ENCODE data around the gene EPHB4. TPM values are rescaled to one million over a fixed set of nuclear protein-coding genes. Genes with fewer than 3 reads are reported as not detected.

Gene EPHB4
- total RNA-seq (2013; cell fraction: nucleolus; rRNA removed) = 3.3 and 3.7 TPM in 2 replicates
- total RNA-seq (2014; rRNA removed) (0.56 and 0.93 TPM in 2 replicates), total RNA-seq (2014; rRNA removed; fragmentation: Illumina TruSeq; extraction: Trizol) (0.32 and 0.40 TPM in 2 replicates), total RNA-seq (2021) (0.82 and 0.85 TPM in 2 replicates), polyA plus RNA-seq (2011; rRNA removed) (0.23 and 0.45 TPM in 2 replicates), polyA plus RNA-seq (2014; fragmentation: Illumina TruSeq; extraction: Trizol) (0.05 and 0.32 TPM in 2 replicates), polyA plus RNA-seq (2014; fragmentation: Nextera tagmentation; extraction: Ambion mirVana) (not detected), polyA plus RNA-seq (2014; rRNA removed) (0.51 and 0.75 TPM in 2 replicates), polyA plus RNA-seq (2016; fragmentation: Nextera tagmentation; extraction: Ambion mirVana) (not detected), polyA minus RNA-seq (2011; rRNA and poly(A)+ RNA removed) (0.15 and 0.21 TPM in 2 replicates), Bru-seq, nascent RNA (percentile 28 among the genes with signal in this experiment), BruChase-seq, experiment 1, labeled RNA remaining after a 6-hour chase (percentile 21 among the genes with signal in this experiment), BruChase-seq, experiment 2, labeled RNA remaining after a 2-hour chase (percentile 24 among the genes with signal in this experiment)
- polyA plus RNA-seq (2011; ENCODE audit: low read depth) = 1.0 TPM
- 0.32 and 0.76 TPM in 2 replicates for polyA plus RNA-seq (2011; cell fraction: cytosol; rRNA removed)
- polyA plus RNA-seq (2011; cell fraction: nucleus; rRNA removed) = 2.0 and 2.5 TPM in 2 replicates
- 0.70 and 0.93 TPM in 2 replicates for polyA plus RNA-seq (2012)
- 0.67 and 3.4 TPM in 2 replicates for polyA minus RNA-seq (2011; cell fraction: cytosol; rRNA and poly(A)+ RNA removed)
- 0.60 and 1.2 TPM in 2 replicates for polyA minus RNA-seq (2011; cell fraction: nucleus; rRNA and poly(A)+ RNA removed)
- long read RNA-seq, experiment 1 = 0 reads
- long read RNA-seq, experiment 2 = 0 reads

DNA sequence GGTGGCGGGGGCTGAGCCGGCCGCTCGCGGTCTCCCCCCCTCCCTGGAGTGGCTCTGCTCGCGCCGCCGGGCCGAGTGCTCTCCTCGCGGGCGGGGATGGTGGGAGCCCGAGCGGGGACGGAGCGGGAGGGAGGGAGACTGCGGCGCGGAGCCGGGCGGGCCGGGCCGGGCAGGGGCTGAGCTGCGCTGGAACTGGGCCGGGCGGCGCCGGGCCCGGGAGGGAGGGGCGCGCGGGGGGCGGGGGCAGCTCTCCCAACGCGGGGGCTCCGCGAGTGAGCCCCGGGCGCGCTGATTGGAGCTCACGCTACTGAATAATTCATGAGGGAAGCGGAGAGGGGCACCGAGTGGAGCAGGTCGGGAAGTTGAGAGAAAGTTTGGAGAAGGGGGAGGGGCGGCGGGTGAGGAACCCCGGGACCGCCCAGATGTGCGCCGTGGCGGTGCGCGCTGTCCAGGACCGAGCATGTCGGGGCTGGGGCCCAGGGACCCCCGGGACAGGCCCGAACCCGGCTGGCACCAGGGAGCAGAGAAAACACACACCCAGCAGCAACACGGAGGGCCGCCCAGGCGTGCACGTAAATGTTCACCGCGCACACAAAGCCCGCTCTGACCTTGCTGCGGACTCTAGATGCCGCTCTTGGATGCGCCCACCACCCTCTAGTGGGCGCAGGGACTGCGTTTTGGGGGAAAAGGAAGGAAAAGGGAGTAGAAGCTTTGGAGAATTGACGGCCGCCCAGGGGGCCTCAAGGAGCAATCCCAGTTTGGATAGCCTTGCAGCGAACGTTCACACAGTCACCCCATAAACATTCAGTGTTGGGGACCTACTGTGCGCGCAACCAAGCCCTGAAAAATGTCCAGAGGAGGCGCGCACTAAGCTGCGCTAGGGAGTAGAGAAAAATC, at the start of gene EPHB4:
EPHB4 (minus strand) TSS at position 194 of the 897 bp plus-strand sequence. CDS start 493 bp downstream, outside the sequence.
- H3K4me3 ChIP-seq = no peak within 1 kb of the TSS
- no peaks in the 10 kb centered on the region for H3K79me2 ChIP-seq (ENCODE audit: control insufficient read depth, insufficient read depth, low read length)
- in situ Hi-C loops (cut with MboI) = no loop called here
- RAD21 ChIA-PET (ENCODE audit: unreplicated experiment) = no interaction called here
- ATAC-seq = no peak
- POLR2A ChIA-PET = no interaction called here
- no peak within 1 kb of the TSS for H2AFZ ChIP-seq (ENCODE audit: control insufficient read depth, low read depth, low read length)
- FAIRE-seq = no peak
- peaks cover 12 to 14% of the 10 kb centered on the region in 2 experiments; a peak in 3 of 4 replicates for H3K27me3 ChIP-seq (replicated peaks in 1 of 2; ENCODE audit: control insufficient read depth in 2 of 2, insufficient read depth in 2 of 2, low read length in 1 of 2)
- no peaks in the 10 kb centered on the region for H3K36me3 ChIP-seq (ENCODE audit: control insufficient read depth in 2 of 2, insufficient read depth in 2 of 2, low read length in 1 of 2)
- H3K9ac ChIP-seq (ENCODE audit: control insufficient read depth, insufficient read depth, low read length) = no peak within 1 kb of the TSS
- no peaks in the 10 kb centered on the region for H4K20me1 ChIP-seq (ENCODE audit: control insufficient read depth, insufficient read depth)
- no TSS peak for BruUV-seq (replicated peaks)
- WGBS (ENCODE audit: insufficient coverage, insufficient replicate concordance, low lambda C conversion rate, missing lambda C conversion rate) = 9% methylated on average over 35 of the region's 80 CpGs
- CTCF ChIA-PET = no interaction called here
- H3K9me3 ChIP-seq (replicated peaks; ENCODE audit: control insufficient read depth, insufficient read depth, low read length) = no peaks in the 10 kb centered on the region
- no peak within 1 kb of the TSS for H3K27ac ChIP-seq (ENCODE audit: control insufficient read depth, insufficient read depth)
- SMC1A ChIA-PET (ENCODE audit: uncharacterized antibody, unreplicated experiment) = no interaction called here
- no peaks in the 10 kb centered on the region for H3K4me1 ChIP-seq (ENCODE audit: control insufficient read depth, insufficient read depth, low read length)
- intact Hi-C loops (cut with micrococcal nuclease; ENCODE audit: unreplicated experiment) = no loop called here
- no peak for TF ChIP-seq SUPT20H (IDR thresholded peaks at IDR 0.05; ENCODE audit: borderline replicate concordance, control insufficient read depth, low read depth, low read length)
- TF ChIP-seq EZH2 (IDR thresholded peaks at IDR 0.05; ENCODE audit: borderline replicate concordance, control insufficient read depth, low read depth, low read length) = 0 out of 2 replicates have a peak, but pooled peaks have one; percentile 25
- TF ChIP-seq RUNX3 (IDR thresholded peaks at IDR 0.05; ENCODE audit: low read length) = no peak
- TF ChIP-seq, protein P1, sequence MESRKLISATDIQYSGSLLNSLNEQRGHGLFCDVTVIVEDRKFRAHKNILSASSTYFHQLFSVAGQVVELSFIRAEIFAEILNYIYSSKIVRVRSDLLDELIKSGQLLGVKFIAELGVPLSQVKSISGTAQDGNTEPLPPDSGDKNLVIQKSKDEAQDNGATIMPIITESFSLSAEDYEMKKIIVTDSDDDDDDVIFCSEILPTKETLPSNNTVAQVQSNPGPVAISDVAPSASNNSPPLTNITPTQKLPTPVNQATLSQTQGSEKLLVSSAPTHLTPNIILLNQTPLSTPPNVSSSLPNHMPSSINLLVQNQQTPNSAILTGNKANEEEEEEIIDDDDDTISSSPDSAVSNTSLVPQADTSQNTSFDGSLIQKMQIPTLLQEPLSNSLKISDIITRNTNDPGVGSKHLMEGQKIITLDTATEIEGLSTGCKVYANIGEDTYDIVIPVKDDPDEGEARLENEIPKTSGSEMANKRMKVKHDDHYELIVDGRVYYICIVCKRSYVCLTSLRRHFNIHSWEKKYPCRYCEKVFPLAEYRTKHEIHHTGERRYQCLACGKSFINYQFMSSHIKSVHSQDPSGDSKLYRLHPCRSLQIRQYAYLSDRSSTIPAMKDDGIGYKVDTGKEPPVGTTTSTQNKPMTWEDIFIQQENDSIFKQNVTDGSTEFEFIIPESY (IDR thresholded peaks at IDR 0.05) = no peak
- TF ChIP-seq SMAD5 (IDR thresholded peaks at IDR 0.05; ENCODE audit: low read depth) = no peak
- no peak for TF ChIP-seq MTA2 (IDR thresholded peaks at IDR 0.05; ENCODE audit: low read depth)
- no peak for TF ChIP-seq CBFB (IDR thresholded peaks at IDR 0.05; ENCODE audit: low read depth)
- TF ChIP-seq SUZ12 (IDR thresholded peaks at IDR 0.05; ENCODE audit: unreplicated experiment) = peak; percentile 51
- TF ChIP-seq ZZZ3 (IDR thresholded peaks at IDR 0.05; ENCODE audit: control insufficient read depth, insufficient read length, low read depth) = no peak
- TF ChIP-seq, protein P2, sequence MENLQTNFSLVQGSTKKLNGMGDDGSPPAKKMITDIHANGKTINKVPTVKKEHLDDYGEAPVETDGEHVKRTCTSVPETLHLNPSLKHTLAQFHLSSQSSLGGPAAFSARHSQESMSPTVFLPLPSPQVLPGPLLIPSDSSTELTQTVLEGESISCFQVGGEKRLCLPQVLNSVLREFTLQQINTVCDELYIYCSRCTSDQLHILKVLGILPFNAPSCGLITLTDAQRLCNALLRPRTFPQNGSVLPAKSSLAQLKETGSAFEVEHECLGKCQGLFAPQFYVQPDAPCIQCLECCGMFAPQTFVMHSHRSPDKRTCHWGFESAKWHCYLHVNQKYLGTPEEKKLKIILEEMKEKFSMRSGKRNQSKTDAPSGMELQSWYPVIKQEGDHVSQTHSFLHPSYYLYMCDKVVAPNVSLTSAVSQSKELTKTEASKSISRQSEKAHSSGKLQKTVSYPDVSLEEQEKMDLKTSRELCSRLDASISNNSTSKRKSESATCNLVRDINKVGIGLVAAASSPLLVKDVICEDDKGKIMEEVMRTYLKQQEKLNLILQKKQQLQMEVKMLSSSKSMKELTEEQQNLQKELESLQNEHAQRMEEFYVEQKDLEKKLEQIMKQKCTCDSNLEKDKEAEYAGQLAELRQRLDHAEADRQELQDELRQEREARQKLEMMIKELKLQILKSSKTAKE (IDR thresholded peaks at IDR 0.05; ENCODE audit: low read depth, poor library complexity, severe bottlenecking) = no peak
- no peak for TF ChIP-seq JUNB (IDR thresholded peaks at IDR 0.05)
- H3K4me2 ChIP-seq (ENCODE audit: control insufficient read depth, insufficient read depth) = no peak within 1 kb of the TSS
- no peak for DNase-seq (ENCODE audit: low read depth, low spot score)
